ENCODE data around the gene ZNF385A. TPM values are rescaled to one million over a fixed set of nuclear protein-coding genes. Genes with fewer than 3 reads are reported as not detected.

The ZNF385A gene
- total and polyA plus RNA-seq, 9 of the 15 experiments (the other 6 are each of a cell fraction or from before 2014, with no cell fraction given) = 1.0 to 111 (median 7.7) TPM

- no peak for TF ChIP-seq CHD7 (IDR thresholded peaks at IDR 0.05; ENCODE audit: low read depth, low read length)
- no peak for TF ChIP-seq E4F1 (CRISPR knock-in tag; IDR thresholded peaks at IDR 0.05; ENCODE audit: borderline replicate concordance)
- TF ChIP-seq HDAC6 (IDR thresholded peaks at IDR 0.05; ENCODE audit: low read depth, low read length) = no peak
- TF ChIP-seq PYGO2 (tag; IDR thresholded peaks at IDR 0.05) = no peak
- peak; percentile 29; the same call in 1 of the 2 replicates for TF ChIP-seq MYNN (IDR thresholded peaks at IDR 0.05)
- no peak for TF ChIP-seq MYNN (CRISPR knock-in tag; IDR thresholded peaks at IDR 0.05)
- TF ChIP-seq BCOR (IDR thresholded peaks at IDR 0.05) = peak; percentile 16; the same call in 1 of the 2 replicates
- no peak for TF ChIP-seq HNRNPH1 (optimal IDR thresholded peaks at IDR 0.05; ENCODE audit: low read depth, low read length)
- TF ChIP-seq RFX5 (IDR thresholded peaks at IDR 0.05; ENCODE audit: low read depth, low read length) = no peak
- TF ChIP-seq FOXK2 (conservative IDR thresholded peaks at IDR 0.05 in 1 of 2, IDR thresholded peaks at IDR 0.05 in 1 of 2; ENCODE audit: low read depth in 2 of 2) = peak; percentile 37 to 73; a peak in 3 of 4 replicates
- TF ChIP-seq FOSL1 (tag; conservative IDR thresholded peaks at IDR 0.05) = no peak; the same call in 1 of the 2 replicates
- no peak for TF ChIP-seq FOXJ3 (CRISPR knock-in tag; IDR thresholded peaks at IDR 0.05)
- TF ChIP-seq KAT2B (IDR thresholded peaks at IDR 0.05; ENCODE audit: low read depth, low read length) = no peak
These were observed 23.6 kb downstream of the ZNF385A start (continued) for GRCh38 chr12:54360717-54361456.
